DOHH2 (cell line): Measurements from ENCODE around the gene COL4A1.

Experiments used
- CTCF ChIP-seq: fragments of 200-600 bp; sonication (generic); IDR thresholded peaks from one replicate; pipeline ENCODE4 v1.5.1; 2014; ENCODE audit warnings: antibody characterized with exemption, mild to moderate bottlenecking, low read depth, low read length; ENCODE audit not compliant: poor library complexity, severe bottlenecking
- EZH2phosphoT487 ChIP-seq: fragments of 200-600 bp; sonication (generic); IDR thresholded peaks from 2 replicates; pipeline ENCODE4 v1.6.1; 2017; ENCODE audit warnings: borderline replicate concordance, mild to moderate bottlenecking, antibody characterized with exemption, low read length, moderate library complexity, mixed read lengths

- TF ChIP-seq CTCF (no peak), EZH2phosphoT487 (no peak)
These were observed 68.2 kb downstream of the COL4A1 start for GRCh38 chr13:110238818-110239195.
